Parathyroid adenoma (tissue), 2 donors: ENCODE results near the gene KIF26B.

Experiments used
- H2AFZ ChIP-seq: fragments of 300-600 bp; sonication (generic); one replicate; pipeline ENCODE4 v1.7.0; 2017; ENCODE audit warnings: antibody characterized with exemption, mild to moderate bottlenecking
- H3K27ac ChIP-seq: fragments of 300-600 bp; sonication (generic); one replicate; pipeline ENCODE4 v1.7.0; 2017
- H3K27me3 ChIP-seq: fragments of 300-600 bp; sonication (generic); one replicate; pipeline ENCODE4 v1.7.0; 2017; ENCODE audit warnings: low read length; ENCODE audit not compliant: control insufficient read depth, insufficient read depth
- H3K36me3 ChIP-seq: fragments of 300-600 bp; sonication (generic); one replicate; pipeline ENCODE4 v1.7.0; 2017; ENCODE audit warnings: low read length; ENCODE audit not compliant: control insufficient read depth, insufficient read depth
- H3K4me1 ChIP-seq: fragments of 300-600 bp; sonication (generic); one replicate; pipeline ENCODE4 v1.7.0; 2017; ENCODE audit warnings: control low read depth
- H3K4me2 ChIP-seq: fragments of 300-600 bp; sonication (generic); one replicate; pipeline ENCODE4 v1.7.0; 2017; ENCODE audit warnings: low read length
- H3K4me3 ChIP-seq: fragments of 300-600 bp; sonication (generic); one replicate; pipeline ENCODE4 v1.7.0; 2017; ENCODE audit warnings: low read depth, low read length
- H3K79me2 ChIP-seq: fragments of 300-600 bp; sonication (generic); one replicate; pipeline ENCODE4 v1.7.0; 2017; ENCODE audit warnings: control low read depth
- H3K9ac ChIP-seq: fragments of 300-600 bp; sonication (generic); one replicate; pipeline ENCODE4 v1.7.0; 2017; ENCODE audit warnings: mild to moderate bottlenecking
- H3K9me3 ChIP-seq: fragments of 300-600 bp; sonication (generic); one replicate; pipeline ENCODE4 v1.7.0; 2017; ENCODE audit warnings: low read length; ENCODE audit not compliant: control insufficient read depth
- TF ChIP-seq, protein P1 (sequence below): fragments of 300-600 bp; sonication (generic); IDR thresholded peaks from one replicate; pipeline ENCODE4 v1.7.0; 2017; ENCODE audit warnings: antibody characterized with exemption, mild to moderate bottlenecking
- donor health status: primary hyperparathyroidism.

Gene KIF26B

DNA sequence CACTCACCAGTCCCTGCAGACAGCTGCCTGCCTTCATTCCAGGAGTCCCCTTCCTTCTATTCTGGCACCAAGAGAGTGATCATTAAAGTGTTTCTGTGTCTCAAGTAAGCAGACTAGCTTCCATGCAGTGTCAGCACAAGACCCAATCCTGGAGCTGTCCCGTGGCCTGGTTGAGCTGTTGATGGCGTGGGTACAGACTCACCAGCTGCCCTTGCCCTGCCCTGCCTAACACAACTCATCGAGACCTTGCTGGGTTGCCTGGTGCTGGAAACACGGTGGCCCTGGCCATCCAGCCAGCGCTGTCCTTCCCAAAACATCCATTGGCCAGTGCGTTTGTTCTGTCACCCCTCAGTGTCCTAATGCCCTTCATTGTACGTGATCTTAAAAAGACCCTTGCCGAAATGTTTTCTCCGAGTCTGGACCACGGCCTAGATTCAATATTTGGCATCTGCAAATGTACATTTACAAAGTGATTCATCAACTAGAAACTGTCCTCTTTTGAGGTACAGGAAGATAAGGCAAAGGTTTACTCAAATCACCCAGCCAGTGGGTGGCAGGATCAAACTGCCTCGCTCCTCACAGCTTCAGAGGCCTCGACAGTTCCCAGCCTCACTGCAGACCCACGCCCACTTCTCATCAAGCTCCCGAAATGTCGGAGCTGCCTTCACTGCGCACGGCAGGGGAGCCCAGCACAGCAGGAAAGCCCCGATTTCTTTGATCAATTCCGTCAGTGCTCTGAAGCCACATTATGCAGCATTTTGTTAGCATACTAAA is 494.2 kb downstream of the KIF26B start:
- H3K4me3 ChIP-seq: no peak overlapping the region
- H3K9ac ChIP-seq: no peak overlapping the region
- no peaks in the 10 kb centered on the region for H3K27me3 ChIP-seq
- H3K4me1 ChIP-seq: no peaks in the 10 kb centered on the region
- no peaks in the 10 kb centered on the region for H3K79me2 ChIP-seq
- no peak overlapping the region for H2AFZ ChIP-seq
- H3K9me3 ChIP-seq: no peaks in the 10 kb centered on the region
- no peak overlapping the region for H3K27ac ChIP-seq
- TF ChIP-seq, protein P1, sequence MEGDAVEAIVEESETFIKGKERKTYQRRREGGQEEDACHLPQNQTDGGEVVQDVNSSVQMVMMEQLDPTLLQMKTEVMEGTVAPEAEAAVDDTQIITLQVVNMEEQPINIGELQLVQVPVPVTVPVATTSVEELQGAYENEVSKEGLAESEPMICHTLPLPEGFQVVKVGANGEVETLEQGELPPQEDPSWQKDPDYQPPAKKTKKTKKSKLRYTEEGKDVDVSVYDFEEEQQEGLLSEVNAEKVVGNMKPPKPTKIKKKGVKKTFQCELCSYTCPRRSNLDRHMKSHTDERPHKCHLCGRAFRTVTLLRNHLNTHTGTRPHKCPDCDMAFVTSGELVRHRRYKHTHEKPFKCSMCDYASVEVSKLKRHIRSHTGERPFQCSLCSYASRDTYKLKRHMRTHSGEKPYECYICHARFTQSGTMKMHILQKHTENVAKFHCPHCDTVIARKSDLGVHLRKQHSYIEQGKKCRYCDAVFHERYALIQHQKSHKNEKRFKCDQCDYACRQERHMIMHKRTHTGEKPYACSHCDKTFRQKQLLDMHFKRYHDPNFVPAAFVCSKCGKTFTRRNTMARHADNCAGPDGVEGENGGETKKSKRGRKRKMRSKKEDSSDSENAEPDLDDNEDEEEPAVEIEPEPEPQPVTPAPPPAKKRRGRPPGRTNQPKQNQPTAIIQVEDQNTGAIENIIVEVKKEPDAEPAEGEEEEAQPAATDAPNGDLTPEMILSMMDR: no peak
- no peaks in the 10 kb centered on the region for H3K36me3 ChIP-seq
- H3K4me2 ChIP-seq: no peak overlapping the region

DNA sequence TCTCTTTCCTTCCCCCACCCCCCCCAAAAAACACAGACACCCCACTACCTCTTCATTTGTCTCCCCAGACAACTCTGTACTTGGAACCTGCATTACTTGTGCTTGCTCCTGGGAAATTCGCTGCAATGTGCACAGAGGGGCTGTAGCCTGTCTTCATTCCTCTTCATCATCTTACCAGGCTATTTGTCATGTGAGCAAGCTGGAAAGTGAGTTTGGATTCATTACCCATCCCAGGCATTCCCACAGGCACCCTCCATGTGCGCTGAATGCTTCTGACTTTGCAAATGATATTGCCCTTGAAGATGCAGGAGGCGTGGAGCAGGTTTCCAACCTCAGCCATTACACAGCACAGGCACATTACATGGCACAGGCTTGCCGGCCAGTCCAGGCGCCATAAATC is 494.9 kb downstream of the KIF26B start:
- H3K9ac ChIP-seq: no peak overlapping the region
- no peaks in the 10 kb centered on the region for H3K9me3 ChIP-seq
- no peaks in the 10 kb centered on the region for H3K27me3 ChIP-seq
- H3K36me3 ChIP-seq: no peaks in the 10 kb centered on the region
- no peaks in the 10 kb centered on the region for H3K4me1 ChIP-seq
- TF ChIP-seq, protein P1: no peak
- no peak overlapping the region for H3K27ac ChIP-seq
- no peak overlapping the region for H3K4me2 ChIP-seq
- no peak overlapping the region for H3K4me3 ChIP-seq
- H3K79me2 ChIP-seq: no peaks in the 10 kb centered on the region
- H2AFZ ChIP-seq: no peak overlapping the region

GRCh38 chr1:245650441-245650960 is 495.7 kb downstream of the KIF26B start:
- Histone ChIP-seq H3K9ac (no peak overlapping the region), H3K79me2 (no peaks in the 10 kb centered on the region), H2AFZ (no peak overlapping the region), H3K9me3 (no peaks in the 10 kb centered on the region), H3K4me1 (no peaks in the 10 kb centered on the region), H3K4me2 (no peak overlapping the region), H3K27me3 (no peaks in the 10 kb centered on the region), H3K27ac (no peak overlapping the region), H3K4me3 (no peak overlapping the region), H3K36me3 (no peaks in the 10 kb centered on the region)
- TF ChIP-seq, protein P1: no peak

DNA sequence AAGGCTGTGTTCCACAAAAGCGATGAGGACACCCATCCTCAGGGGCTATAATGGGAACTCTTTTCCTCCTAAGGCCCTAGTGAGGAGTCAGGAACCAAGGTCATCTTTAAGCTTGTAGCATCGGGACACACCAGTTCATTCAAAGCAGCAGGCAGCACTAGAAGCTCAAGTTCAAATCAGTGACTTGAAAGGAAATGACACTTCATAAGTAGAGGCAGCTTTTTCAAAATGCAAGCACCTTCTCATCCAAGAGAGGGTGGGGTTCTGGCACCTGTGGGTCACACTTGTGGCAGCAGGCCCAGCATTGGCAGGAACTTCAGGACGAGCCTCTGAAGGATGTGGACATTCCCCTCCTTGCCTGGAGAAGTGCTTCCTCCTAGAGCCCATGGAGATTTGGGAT is 496.3 kb downstream of the KIF26B start:
- H3K9ac ChIP-seq: no peak overlapping the region
- no peak overlapping the region for H3K4me2 ChIP-seq
- no peaks in the 10 kb centered on the region for H3K27me3 ChIP-seq
- no peaks in the 10 kb centered on the region for H3K36me3 ChIP-seq
- no peaks in the 10 kb centered on the region for H3K79me2 ChIP-seq
- TF ChIP-seq, protein P1: no peak
- no peaks in the 10 kb centered on the region for H3K4me1 ChIP-seq
- H3K27ac ChIP-seq: no peak overlapping the region
- H3K9me3 ChIP-seq: no peaks in the 10 kb centered on the region
- H3K4me3 ChIP-seq: no peak overlapping the region
- no peak overlapping the region for H2AFZ ChIP-seq

- H3K4me2 ChIP-seq: no peak overlapping the region
- no peaks in the 10 kb centered on the region for H3K36me3 ChIP-seq
- no peaks in the 10 kb centered on the region for H3K4me1 ChIP-seq
- no peaks in the 10 kb centered on the region for H3K27me3 ChIP-seq
- H3K9ac ChIP-seq: no peak overlapping the region
- no peak overlapping the region for H3K4me3 ChIP-seq
- H3K9me3 ChIP-seq: no peaks in the 10 kb centered on the region
- H3K27ac ChIP-seq: no peak overlapping the region
- no peaks in the 10 kb centered on the region for H3K79me2 ChIP-seq
- H2AFZ ChIP-seq: no peak overlapping the region
- TF ChIP-seq, protein P1: no peak
Observed at GRCh38 chr1:245652116-245652515, 497.3 kb downstream of the KIF26B start.
